ENCODE results near the gene PPP2R2C.
A peak's percentile ranks its signal among the peaks of the same experiment; 100 is the strongest.

Gene PPP2R2C

DNA sequence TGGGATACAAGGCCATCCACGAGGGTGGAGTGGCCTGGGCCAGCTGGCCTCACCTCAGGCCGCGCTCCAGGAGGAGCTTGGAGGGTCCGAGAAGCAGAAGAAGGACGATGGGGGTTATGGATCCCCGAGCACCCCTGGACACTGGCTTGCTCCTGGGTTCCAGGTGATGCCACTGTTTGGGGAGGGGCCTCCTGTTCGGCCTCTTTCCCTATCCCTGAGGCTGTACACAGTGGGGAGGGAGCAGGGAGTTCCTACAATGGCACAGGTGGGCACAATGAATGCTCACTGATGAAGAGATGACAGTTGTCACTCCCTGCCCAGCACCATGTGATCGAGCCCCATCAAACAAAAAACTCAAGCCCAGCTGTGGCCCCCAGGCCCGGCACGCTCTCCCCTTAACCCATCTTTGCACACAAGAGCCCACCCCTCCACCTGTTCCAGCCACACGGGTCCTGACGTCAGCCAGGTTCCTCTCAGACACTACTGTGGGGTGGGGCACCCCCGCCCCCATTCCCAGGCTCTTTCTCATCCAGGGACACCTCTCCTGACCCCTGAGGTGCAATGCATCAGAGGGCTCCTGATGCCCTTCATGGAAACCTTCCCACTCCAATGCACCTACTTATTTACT is 132.5 kb downstream of the PPP2R2C start:
- DNase-seq = no peak

DNA sequence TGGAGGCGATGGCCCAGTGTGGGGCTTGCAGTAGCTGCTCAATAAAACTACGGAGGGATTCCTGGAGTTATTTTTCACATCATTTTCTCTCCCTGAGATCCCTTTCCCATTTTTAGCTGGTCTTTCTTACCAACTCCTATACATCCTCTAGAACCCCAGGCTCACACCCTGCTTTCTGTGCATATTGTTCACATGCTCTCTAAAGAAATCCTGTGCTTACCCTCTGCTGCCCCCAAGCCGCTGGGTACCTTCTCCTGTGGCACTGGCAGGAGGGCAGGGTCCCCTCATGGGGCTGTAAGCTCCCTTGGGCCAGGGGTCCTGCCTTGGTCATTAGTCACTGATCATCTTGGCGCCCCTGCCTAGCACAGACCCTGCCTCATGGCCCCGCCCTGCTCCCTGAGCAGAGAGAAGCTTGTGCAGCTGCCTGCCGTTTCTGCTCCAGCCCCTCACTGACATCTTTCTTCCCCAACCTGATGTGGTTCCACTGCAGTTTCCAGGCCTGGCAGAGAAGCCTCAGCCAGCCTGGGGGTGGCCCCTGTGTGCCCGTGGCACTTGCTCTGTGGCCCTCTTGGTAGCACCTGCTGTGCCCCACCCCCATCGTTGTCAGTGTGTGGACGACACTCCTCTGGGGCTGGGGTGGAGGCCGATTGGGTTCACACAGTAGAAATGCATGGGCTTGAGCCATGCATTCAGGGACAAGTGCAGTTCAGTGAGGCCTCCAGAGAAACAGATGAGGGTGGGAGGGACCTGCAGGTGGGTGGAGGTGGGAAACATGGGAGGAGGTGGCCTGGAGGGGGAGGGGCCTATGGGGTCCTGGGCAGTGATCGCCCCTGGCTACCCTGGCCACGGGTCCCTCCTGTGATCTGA is 133.2 kb downstream of the PPP2R2C start:
- no peak for DNase-seq

DNA sequence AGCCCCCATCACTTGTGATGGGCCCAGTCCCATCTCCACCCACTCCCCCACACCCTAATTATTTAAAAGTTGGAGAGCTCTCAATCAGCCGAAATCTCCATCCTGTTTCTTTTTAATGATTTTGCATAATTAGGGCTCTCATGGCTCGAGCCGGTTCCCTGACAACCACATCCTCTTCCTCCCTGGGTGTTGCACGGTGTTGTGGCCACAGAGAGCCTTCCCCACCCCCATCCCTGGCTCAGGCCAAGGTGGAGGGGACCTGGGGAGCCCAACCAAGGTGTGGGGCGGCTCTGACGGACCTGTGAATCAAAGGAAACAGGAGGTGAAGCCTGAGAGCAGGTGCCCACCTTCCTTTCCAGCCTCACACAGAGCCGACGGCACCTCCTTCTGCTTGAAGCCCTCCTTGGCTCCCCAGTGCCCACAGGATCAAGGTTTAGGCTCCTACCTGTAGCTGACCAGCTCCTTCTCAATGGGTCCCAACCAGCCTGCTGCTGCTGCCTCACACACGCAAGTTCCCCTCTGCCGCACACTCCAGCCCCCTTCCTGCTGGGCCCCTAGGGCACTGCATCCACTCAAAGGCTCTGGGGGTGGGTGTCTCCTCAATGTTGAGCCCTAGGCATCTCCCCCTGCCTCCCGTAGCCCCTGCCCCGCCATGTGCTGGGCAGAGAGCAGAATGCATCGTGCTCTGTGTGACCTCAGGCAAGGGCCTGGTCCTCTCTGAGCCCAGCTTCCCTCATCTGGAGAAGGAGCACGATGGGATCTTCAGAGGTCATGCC is 134.1 kb downstream of the PPP2R2C start:
- no peak for DNase-seq

- DNase-seq = no peak
Observed at GRCh38 chr4:6337331-6337935, 135.0 kb downstream of the PPP2R2C start.

DNA sequence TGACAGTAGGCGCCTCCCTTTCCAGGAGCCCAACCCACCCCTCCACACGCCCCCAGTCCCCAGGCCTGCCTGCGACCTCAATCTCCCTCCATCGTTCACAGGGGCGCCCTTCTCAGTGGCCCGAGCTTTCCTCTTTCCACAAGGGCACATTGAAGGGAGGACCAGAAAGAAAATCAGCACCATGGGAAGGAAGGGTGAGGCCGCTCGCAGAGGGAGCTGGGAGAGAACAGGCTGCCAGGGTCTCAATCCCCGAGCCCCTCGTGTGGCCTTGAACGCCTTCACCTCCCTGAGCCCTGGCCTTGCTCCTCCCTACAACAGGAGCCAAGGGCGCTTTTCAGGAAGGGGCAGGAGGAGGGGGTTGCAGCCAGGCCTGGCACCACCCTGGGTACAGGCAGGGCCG is 136.2 kb downstream of the PPP2R2C start:
- no peak for DNase-seq

DNA sequence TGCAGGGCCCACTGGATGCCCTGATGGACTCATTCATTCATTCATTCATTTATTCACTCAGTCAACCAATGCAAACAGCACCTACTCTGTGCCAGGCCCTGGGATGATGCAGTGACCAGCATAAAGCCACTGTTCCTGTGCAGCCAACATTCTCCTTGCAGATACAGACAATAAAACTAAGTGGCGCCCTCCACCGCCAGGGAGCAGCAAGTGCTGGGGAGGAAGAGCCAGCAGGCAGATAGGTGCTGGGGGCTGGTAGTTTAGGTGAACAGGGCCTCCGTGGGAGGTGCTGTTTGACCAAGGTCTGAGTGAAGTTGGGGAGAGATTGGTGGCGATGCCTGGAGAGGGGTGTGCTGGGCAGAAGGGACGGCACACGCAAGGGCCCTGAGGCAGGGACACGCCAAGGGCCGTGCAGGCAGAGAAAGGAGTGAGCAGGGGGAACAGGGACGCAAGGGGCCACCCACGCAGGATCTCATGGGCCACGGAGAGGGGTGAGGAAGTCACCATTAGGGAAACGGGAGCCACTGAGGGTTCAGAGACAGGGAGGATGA is 137.3 kb downstream of the PPP2R2C start:
- no peak for DNase-seq

- no peak for DNase-seq
Observed at GRCh38 chr4:6334203-6334887, 138.1 kb downstream of the PPP2R2C start.

GRCh38 chr4:6333301-6334202 is 138.9 kb downstream of the PPP2R2C start:
- no peak for DNase-seq

GRCh38 chr4:6332669-6333050 is 139.8 kb downstream of the PPP2R2C start:
- DNase-seq = no peak

GRCh38 chr4:6332042-6332668 is 140.3 kb downstream of the PPP2R2C start:
- DNase-seq = no peak

DNA sequence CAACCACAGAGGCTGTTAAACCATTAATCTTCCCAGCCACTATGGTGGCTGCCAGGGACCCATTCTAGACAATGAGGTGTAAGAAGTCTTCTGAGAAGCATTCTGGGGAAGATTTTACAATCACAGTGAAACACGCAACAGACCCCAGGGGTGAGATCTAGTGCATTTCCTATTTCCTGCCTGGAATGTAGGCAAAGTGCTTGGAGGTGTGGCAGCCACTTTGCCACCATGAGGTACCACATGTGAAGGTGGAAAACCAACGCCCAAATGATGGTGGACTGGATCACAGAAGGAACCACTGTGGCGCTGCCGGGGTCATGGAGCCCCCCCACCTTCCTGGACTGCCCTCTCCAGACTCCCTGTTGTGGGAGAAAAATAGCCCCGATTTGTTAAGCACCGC is 140.9 kb downstream of the PPP2R2C start:
- no peak for DNase-seq

DNA sequence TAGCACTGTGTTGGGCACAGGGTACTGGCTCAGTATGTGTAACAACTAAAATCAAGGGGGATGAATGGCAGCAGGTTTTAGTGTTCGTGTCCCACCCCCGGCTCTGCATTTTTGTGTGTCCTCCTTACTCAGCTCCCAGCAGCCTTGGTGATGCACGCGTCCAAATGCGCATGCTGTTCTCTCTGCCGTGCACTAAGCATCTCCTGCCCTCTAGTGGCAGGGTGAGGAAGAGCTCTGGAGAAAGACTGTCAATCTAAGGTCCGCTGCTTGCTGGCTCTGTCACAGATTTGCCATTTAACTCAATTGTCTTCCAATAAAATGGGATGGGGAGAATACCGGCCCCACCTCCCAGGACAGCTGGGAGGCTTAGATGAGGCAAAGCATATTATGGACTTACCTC is 141.4 kb downstream of the PPP2R2C start:
- no peak for DNase-seq

- DNase-seq = no peak
Observed at GRCh38 chr4:6330384-6330767, 142.0 kb downstream of the PPP2R2C start.

DNA sequence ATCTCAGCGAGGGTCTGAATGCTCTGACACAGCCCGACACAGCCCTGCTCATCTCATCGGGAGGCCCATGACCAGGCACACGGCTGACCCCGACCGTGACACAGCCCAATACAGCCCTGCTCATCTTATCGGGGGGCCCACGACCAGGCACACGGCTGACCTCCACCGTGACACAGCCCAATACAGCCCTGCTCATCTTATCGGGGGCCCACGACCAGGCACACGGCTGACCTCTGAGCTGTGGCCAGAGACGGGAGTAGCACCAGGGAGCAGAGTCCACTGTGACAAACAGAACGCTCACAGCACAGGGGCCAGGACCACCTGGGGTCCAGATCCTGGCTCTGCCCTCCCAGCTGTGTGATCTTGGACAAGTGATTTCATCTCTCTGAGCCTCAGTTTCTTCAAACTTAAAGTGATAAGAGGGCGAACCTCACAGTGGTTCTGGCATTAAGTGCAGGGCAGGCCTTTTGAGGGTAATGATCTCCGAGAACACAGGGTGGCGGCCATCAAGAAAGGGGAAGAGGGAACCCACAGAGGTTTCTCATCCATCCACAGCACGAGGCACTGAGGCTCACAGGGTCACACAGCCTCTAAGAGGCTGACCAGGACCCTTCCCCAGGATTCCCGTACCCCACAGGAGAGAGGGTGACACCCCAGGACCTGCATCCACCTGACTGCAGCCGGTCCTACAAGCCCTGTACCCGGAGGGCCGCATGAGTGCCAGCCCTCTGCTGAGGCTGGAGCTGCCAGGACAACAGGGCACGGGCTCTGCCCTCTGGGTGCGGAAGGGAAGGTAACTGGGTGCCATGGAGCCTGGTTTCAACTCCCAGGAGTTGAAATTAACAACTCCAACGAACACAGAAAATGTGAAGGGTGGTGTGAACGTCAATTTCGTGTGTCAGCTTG is 142.7 kb downstream of the PPP2R2C start:
- no peak for DNase-seq

DNA sequence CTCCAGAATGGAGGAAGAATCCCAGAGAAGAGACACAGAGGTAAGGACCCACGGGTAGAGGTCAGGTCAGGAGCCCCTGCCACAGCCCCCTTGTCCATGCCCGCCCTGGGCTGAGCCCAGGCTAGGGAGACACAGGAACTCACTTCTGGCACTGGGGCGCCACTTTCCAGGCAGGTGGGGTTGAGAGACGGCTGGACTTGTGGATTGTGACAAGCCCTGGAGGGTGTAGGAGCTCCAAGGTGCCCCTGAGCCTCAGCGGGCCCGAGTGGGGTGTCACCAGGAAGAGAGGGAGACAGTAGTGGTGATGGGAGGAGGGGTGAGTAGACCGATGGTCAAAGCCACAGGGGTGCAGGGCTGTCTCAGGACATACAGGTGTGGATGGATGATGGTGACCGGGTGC is 143.9 kb downstream of the PPP2R2C start:
- no peak for DNase-seq

- DNase-seq = peak; percentile 31
Observed at GRCh38 chr4:6327220-6327917, 145.0 kb downstream of the PPP2R2C start.

GRCh38 chr4:6326312-6327060 is 145.9 kb downstream of the PPP2R2C start:
- no peak for DNase-seq

GRCh38 chr4:6325788-6326290 is 146.6 kb downstream of the PPP2R2C start:
- DNase-seq = no peak

All from T1000 (cell line).